Measurements from ENCODE around the gene ANXA2. TPM values are rescaled to one million over a fixed set of nuclear protein-coding genes. Genes with fewer than 3 reads are reported as not detected.

ANXA2 gene
- total and polyA plus RNA-seq, 4 donors: 851 to 1,294 (median 1,171) TPM

- Histone ChIP-seq H3K27ac (ENCODE audit: low read depth in 1 of 2, low read length in 1 of 2) (no peak overlapping the region), H3K9me3 (ENCODE audit: control insufficient read depth in 4 of 4, insufficient read depth in 3 of 4, low read length in 3 of 4) (no peaks in the 10 kb centered on the region), H3K9ac (ENCODE audit: insufficient read depth in 1 of 2, low read length in 2 of 2) (no peak overlapping the region), H3K4me1 (ENCODE audit: control insufficient read depth in 5 of 5, insufficient read depth in 5 of 5, low read length in 5 of 5) (peaks cover 0 to 52% (median 18%) of the 10 kb centered on the region in 5 donors), H3K27me3 (ENCODE audit: control insufficient read depth in 3 of 3, insufficient read depth in 3 of 3, low read length in 2 of 3) (no peaks in the 10 kb centered on the region), H3K36me3 (ENCODE audit: control insufficient read depth in 4 of 4, insufficient read depth in 4 of 4, low read length in 4 of 4) (peaks cover 1 to 10% (median 3%) of the 10 kb centered on the region in 4 donors), H3K4me3 (no peak overlapping the region)
- 22 to 42% methylated on average over 2 of the region's 2 CpGs for WGBS, 2 donors
- TF ChIP-seq CTCF (IDR thresholded peaks at IDR 0.05; ENCODE audit: control extremely low read depth, extremely low read depth): no peak
- DNase-seq (peak; percentile 79 to 93 (median 90)), ATAC-seq (ENCODE audit: insufficient read depth, low FRiP score) (no peak)
These were observed 25.8 kb upstream of the ANXA2 start for GRCh38 chr15:60423537-60423936.

GRCh38 chr15:60421544-60421943 is 23.8 kb upstream of the ANXA2 start:
- no peak overlapping the region for H3K9ac ChIP-seq (ENCODE audit: insufficient read depth in 1 of 2, low read length in 2 of 2)
- no peak overlapping the region for H3K4me3 ChIP-seq
- no peaks in the 10 kb centered on the region for H3K9me3 ChIP-seq (ENCODE audit: control insufficient read depth in 4 of 4, insufficient read depth in 3 of 4, low read length in 3 of 4)
- ATAC-seq (ENCODE audit: insufficient read depth, low FRiP score) (no peak), DNase-seq (no peak)
- H3K27ac ChIP-seq (ENCODE audit: low read depth in 1 of 2, low read length in 1 of 2): no peak overlapping the region
- TF ChIP-seq CTCF (IDR thresholded peaks at IDR 0.05; ENCODE audit: control extremely low read depth, extremely low read depth): no peak
- H3K27me3 ChIP-seq (ENCODE audit: control insufficient read depth in 3 of 3, insufficient read depth in 3 of 3, low read length in 2 of 3): no peaks in the 10 kb centered on the region
- WGBS, 2 donors: 80 to 87% methylated on average over 1 of the region's 1 CpG
- H3K4me1 ChIP-seq (ENCODE audit: control insufficient read depth in 5 of 5, insufficient read depth in 5 of 5, low read length in 5 of 5): peaks cover 0 to 40% (median 14%) of the 10 kb centered on the region in 5 donors
- peaks cover 0 to 10% (median 3%) of the 10 kb centered on the region in 4 donors for H3K36me3 ChIP-seq (ENCODE audit: control insufficient read depth in 4 of 4, insufficient read depth in 4 of 4, low read length in 4 of 4)

GRCh38 chr15:60420203-60420716 is 22.5 kb upstream of the ANXA2 start:
- Histone ChIP-seq H3K36me3 (ENCODE audit: control insufficient read depth in 4 of 4, insufficient read depth in 4 of 4, low read length in 4 of 4) (peaks cover 0 to 7% (median 3%) of the 10 kb centered on the region in 4 donors), H3K4me1 (ENCODE audit: control insufficient read depth in 5 of 5, insufficient read depth in 5 of 5, low read length in 5 of 5) (peaks cover 0 to 33% (median 11%) of the 10 kb centered on the region in 5 donors), H3K27ac (ENCODE audit: low read depth in 1 of 2, low read length in 1 of 2) (no peak overlapping the region), H3K27me3 (ENCODE audit: control insufficient read depth in 3 of 3, insufficient read depth in 3 of 3, low read length in 2 of 3) (no peaks in the 10 kb centered on the region), H3K9me3 (ENCODE audit: control insufficient read depth in 4 of 4, insufficient read depth in 3 of 4, low read length in 3 of 4) (no peaks in the 10 kb centered on the region), H3K9ac (ENCODE audit: insufficient read depth in 1 of 2, low read length in 2 of 2) (peak overlapping the region in 1 of 2 donors; percentile 34), H3K4me3 (no peak overlapping the region)
- WGBS, 2 donors: 73 to 91% methylated on average over 2 of the region's 2 CpGs
- peak in 2 of 3 donors; percentile 52 to 55 for DNase-seq
- ATAC-seq (ENCODE audit: insufficient read depth, low FRiP score): no peak
- no peak for TF ChIP-seq CTCF (IDR thresholded peaks at IDR 0.05; ENCODE audit: control extremely low read depth, extremely low read depth)

GRCh38 chr15:60419753-60420152 is 22.0 kb upstream of the ANXA2 start:
- no peaks in the 10 kb centered on the region for H3K27me3 ChIP-seq (ENCODE audit: control insufficient read depth in 3 of 3, insufficient read depth in 3 of 3, low read length in 2 of 3)
- ATAC-seq (ENCODE audit: insufficient read depth, low FRiP score) (no peak), DNase-seq (peak in 1 of 3 donors; percentile 68)
- peaks cover 0 to 7% (median 3%) of the 10 kb centered on the region in 4 donors for H3K36me3 ChIP-seq (ENCODE audit: control insufficient read depth in 4 of 4, insufficient read depth in 4 of 4, low read length in 4 of 4)
- no peak overlapping the region for H3K9ac ChIP-seq (ENCODE audit: insufficient read depth in 1 of 2, low read length in 2 of 2)
- H3K4me3 ChIP-seq: no peak overlapping the region
- H3K4me1 ChIP-seq (ENCODE audit: control insufficient read depth in 5 of 5, insufficient read depth in 5 of 5, low read length in 5 of 5): peaks cover 0 to 30% (median 11%) of the 10 kb centered on the region in 5 donors
- no peak overlapping the region for H3K27ac ChIP-seq (ENCODE audit: low read depth in 1 of 2, low read length in 1 of 2)
- TF ChIP-seq CTCF (IDR thresholded peaks at IDR 0.05; ENCODE audit: control extremely low read depth, extremely low read depth): no peak
- no peaks in the 10 kb centered on the region for H3K9me3 ChIP-seq (ENCODE audit: control insufficient read depth in 4 of 4, insufficient read depth in 3 of 4, low read length in 3 of 4)
- 76 to 78% methylated on average over 2 of the region's 2 CpGs for WGBS, 2 donors
